Activated CD4-positive, alpha-beta T cell treated with anti-CD3 and anti-CD28 coated beads, Interleukin-2, amount 50 U/mL, for 24 hours (primary cell): ENCODE data around the gene BCAR3.
"Not testable (repeated sequence)": the region's sequence is repeated elsewhere in the genome, so short reads cannot be mapped to it uniquely, and the experiment has no call there.

ENCODE experiments used
- DNase-seq, 2 donors: peaks; one replicate each; pipeline ENCODE4 v3.0.0-alpha.2; 2020; ENCODE audit warnings: low read depth in 1 of 2, low spot score in 1 of 2

Gene BCAR3

DNA sequence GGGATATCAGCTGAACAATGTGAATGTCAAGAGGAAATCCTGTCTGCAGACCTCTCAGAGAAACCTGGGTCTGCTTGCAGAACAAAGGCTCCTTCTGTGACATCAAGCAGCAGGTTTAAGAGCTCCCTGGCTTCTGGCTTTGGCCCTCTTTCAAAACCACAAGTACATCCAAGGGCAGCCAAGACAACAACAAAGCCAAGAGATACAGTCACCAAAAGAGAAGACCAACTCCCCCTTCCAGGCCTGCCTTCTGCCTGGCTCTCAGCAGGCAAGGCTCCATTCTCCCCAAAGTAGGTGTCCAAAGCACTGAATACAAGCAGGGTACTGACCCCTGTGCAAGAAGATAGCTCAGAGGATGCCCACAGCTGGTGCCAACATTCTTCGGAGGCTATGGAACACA is 11.5 kb downstream of the BCAR3 start:
- DNase-seq, result no peak

DNA sequence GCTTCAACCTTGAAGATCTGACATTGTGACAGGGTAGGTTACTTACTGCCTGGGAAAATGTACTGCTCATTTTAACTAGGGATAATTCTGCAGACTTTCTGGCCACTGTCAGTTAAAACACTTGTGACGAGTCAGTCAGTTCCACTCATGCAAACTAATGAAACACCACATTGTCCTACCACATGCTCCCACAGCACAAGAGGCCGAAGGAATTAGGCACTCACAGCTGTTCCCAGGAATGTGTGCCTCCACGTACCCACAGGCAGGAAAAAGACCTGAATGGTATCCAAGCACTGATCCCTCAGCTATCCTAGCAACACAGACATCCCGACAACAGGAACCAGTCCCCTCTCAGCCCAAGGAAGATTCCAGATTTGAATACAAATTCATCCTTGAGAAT is 12.3 kb downstream of the BCAR3 start:
- no peak for DNase-seq

DNA sequence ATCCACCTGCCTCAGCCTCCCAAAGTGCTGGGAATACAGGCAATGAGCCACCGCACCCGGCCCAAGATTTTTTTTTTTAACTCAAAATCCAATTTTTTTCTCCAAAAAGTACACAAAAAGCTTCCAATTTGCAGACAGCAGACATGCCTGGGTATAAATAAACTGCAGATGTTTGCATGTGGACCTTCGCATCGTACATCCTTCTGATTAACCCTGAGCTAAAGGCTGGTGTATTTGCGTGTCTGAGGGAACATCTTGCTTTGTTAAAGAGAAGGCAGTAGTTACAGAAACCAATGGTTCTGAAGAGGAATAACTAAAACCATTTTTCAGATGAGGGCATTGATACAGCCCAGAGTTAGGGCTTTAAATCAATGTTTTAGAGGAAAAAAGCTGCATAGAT is 12.7 kb downstream of the BCAR3 start:
- no peak for DNase-seq

DNA sequence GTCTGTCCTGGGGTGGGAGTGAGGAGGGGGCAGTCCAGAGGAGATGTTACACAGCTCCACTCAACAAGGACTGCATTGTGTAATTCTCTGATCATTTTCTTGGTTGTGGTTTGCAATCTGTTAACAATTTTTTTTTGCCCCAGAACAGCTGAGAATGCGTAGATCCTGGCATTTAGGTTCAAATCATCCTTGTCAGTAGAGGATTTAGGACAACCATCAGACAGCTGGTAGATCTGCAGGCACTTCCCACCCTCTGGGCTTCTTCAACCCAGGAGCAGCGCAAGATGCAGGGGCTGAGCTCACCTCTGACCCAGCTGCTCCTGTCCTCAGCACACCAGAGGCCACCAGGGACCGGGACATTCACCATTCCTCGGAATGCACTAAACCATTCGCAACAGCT is 13.5 kb downstream of the BCAR3 start:
- DNase-seq, result no peak

DNA sequence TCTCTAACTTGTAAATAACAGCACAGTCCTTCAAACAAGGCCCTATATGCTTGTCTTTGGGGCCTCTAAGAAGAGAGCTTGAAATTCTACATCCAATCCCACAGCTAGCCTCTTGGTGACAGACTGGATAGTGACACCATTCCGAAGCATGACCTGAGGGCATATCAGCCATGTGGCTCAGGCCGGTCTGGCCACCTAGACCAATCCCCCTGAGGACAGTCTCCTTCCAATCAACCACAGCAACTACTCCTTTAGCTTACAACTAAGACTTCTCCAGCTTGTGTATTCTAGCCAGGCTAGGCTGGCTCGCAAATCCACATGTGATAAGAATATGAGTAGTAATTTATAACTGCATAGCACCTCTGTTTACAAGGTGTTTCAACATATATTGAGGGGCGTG is 14.0 kb downstream of the BCAR3 start:
- no peak for DNase-seq

DNA sequence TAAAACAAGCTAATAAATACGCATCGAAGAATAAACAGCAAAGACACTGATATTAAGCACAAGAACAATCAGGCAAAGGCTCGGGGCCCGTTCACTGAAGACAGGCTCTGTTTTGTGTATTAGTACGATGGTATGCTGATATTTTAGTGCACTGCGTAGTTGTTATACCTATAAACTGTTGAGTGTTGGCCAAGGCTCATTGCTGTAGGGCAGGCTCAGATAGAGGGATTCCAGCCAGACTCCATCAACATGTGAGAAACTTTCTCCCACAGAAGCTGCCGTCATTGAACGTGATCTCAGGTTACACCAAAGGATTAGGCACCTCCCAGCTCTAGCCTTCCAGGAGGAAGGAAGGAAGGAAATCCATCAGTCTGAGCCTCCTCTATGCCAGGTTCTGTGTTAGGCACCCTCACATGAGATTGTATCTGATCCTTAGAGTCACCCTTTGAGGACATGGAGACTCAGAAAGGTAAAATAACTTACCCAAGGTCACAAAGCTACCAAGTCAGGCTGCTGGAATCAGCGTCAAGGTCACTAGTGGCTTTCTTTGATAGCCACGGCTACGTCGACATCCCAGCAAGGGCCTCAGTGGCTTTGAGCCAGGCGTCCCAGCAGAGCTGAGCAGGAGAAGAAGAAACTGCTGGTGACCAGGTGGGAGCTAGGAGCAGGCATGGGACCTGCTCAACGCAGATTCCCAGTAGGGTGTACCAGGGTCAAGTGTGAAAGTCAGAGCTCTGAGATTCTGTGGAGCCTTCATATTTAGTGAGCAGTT is 14.8 kb downstream of the BCAR3 start:
- no peak for DNase-seq

DNA sequence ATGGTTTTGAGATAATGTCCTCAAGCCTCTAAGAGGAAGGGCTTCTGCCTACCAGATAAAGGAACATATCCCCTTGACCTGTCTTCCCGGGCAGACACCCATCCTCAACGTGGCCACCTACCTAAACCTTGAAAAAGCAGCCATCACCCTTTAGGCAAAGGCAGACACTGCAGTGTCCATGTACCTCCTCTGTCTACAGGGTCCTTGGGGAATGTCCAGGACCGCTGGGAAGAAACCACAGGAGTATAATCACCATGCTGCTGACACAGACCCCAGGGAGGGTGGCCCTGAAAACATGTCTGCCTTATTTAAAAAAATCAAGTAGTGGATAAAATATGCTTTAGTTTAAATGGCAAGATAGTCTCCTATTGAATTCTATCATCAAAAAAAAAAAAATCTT is 16.6 kb downstream of the BCAR3 start:
- no peak for DNase-seq

DNA sequence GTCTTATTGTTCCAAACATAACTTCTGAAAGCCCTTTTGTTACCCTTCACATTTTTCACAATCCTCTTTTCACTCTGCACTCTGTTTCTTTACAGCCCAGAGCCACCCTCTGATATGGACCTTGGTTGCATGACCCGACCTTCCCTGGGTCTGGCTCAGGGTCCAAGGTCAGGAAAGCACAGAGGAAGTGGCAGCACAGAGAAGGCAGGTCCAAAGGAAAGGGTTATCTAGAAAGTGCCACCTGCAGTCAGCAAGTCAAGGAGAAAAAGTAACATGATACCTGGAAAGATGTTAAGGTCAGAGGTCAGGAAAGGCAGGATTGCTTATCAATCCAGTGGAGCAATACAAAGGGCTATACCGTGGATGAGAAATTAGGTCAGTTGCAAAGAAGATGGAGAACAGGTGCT is 18.4 kb downstream of the BCAR3 start:
- no peak for DNase-seq

DNA sequence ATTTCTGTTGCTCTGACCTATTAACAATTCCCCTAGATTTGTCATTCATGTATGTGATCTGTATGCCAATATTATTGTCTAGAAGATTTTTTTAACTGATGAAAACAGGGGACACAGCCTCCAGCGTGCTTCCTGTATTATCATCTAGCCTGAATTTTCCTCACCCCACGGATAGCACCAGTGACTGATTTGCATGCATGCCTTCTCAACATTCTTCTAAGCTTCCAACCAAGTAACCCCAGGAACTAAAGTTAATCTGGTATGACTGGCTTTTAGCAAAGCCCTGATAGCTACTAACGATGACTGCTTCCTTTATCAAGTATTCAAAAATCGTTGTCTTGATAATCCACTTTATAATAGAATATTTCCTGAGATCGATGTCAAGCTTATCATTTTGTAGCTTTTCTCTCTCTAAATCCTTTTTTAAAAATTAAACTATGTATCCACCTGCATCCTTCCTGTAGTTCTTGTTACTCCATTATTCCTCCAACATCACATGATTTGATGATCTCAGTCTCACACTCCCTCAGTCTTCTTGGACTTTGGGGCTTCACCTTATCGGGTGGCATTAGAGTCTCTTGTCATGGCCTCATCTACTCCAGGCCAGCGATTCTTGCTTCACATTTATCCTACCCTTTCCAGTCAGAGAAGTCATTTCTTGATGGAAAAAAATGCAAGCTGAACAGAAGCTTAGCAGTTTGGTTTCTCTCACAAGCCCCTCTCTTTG is 19.0 kb downstream of the BCAR3 start:
- DNase-seq, result no peak

DNA sequence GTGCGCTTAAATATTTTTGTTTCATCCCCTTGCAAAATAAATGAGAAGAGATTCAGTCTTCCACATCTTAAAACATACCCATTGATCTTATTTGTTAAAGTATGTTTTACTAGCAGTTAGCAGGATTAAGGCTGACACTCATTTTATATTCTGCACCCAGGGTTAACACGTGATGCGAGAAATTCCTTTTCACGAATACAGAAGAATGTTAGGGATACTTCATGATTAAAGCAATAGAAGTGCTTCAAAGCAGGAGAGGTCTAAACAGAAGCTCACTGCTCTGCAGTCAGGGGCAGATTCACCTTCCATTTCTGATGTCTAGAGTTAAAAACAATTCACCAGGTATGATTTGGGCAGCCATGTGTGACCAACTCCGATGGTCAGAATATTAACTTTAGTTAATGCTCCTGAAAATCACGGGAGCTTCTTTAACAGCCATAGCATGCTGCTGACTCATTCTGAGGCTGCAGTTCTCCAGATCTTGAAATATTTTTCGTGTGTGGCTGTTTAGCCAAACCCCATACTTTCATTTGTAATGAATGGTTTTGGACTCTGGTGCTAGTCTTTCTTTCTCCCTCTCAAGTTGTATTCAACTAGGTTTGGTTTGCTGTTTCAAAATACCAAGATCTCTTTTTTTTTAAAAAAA is 19.7 kb downstream of the BCAR3 start:
- no peak for DNase-seq

DNA sequence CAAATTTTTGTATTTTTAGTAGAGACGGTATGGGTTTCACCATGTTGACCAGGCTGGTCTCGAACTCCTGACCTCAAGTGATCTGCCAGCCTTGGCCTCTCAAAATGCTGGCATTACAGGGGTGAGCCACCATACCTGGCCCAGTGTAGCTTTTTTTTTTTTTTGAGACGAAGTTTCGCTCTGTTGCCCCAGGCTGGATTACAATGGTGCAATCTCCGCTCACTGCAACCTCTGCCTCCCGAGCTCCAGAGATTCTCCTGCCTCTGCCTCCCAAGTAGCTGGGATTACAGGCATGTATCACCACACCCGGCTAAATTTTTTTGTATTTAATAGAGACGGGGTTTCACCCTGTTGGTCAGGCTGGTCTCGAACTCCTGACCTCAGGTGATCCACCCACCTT is 20.3 kb downstream of the BCAR3 start:
- not testable (repeated sequence) for DNase-seq

DNA sequence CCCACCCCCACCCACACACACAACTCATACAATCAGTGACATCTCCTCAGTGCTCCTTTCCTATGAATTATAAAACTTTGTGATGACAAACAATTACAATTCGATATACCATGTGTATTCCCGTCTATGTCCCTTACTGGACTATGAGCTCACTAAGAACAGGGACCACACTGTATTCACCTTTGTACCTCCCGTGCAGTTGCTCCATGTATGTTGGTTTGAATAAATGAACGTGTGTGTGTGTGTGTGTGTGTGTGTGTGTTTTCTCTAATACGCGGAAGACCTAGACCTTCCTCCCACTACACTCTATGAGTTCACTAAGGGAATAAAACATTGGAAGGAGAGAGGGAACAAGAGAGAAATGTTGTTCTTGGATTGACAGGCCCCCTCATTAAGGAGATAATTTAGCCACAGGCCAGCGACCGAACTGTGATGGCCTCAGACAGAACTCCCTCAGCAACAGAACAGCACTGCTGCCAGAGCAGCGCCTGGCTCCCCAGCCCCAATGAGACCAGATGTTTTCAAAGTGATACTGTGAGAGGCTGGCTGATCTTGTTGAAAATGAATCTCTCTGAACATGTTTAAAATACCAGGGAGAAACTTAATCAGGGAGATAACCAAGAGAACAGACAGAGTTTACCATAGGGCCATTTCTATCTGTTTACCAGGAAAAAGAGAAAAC is 21.7 kb downstream of the BCAR3 start:
- no peak for DNase-seq

DNA sequence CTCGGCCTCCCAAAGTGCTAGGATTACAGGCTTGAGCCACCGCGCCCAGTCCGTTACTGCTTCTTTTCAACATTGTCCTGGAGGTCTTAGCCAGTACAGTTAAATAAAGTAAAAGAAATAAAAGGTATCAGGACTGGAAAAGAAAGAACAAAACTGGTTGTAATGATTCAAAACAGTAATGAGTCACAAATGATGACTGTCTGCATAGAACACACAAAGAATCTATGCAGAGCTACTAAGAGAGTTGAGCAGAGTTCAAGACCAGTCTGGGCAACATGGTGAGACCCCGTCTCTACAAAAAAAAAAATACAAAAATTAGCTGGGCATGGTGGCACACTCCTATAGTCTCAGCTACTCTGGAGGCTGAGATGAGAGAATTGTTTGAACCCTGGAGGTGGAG is 23.4 kb downstream of the BCAR3 start:
- no peak for DNase-seq

DNA sequence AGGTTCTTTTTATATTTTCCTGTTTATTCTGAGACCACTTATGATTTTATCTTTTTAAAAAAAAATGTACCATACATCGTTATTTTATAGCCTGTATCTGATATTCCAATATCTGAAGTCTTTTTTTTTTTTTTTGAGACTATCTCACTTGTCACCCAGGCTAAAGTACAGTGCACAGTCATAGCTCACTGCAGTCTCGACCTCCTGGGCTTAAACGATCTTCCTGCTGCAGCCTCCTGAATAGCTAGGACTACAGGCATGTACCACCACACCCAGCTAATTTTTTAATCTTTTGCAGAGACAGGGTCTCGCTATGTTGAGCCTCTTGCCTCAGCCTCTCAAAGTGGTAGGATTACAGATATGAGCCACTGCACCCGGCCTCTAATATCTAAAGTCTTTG is 25.1 kb downstream of the BCAR3 start:
- DNase-seq, result no peak

DNA sequence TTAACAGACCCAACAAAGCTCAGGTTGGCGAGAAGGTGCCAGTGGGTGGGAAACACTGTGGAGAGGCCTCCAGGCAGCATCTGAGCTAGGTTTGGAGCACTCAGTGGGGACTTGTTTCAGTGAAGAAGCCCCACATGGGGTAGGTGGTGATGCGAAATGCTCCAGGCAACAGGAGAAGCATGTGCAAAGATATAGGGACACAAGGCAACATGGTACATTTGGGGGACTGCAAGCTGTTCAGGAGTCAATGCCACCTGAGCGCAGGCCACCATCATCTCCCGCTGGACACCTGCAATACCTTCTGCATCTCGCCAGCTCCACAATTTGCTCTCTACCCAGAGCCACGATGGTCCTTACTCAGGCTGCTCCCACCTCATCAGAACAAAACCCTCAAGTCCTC is 28.0 kb downstream of the BCAR3 start:
- DNase-seq, result no peak

DNA sequence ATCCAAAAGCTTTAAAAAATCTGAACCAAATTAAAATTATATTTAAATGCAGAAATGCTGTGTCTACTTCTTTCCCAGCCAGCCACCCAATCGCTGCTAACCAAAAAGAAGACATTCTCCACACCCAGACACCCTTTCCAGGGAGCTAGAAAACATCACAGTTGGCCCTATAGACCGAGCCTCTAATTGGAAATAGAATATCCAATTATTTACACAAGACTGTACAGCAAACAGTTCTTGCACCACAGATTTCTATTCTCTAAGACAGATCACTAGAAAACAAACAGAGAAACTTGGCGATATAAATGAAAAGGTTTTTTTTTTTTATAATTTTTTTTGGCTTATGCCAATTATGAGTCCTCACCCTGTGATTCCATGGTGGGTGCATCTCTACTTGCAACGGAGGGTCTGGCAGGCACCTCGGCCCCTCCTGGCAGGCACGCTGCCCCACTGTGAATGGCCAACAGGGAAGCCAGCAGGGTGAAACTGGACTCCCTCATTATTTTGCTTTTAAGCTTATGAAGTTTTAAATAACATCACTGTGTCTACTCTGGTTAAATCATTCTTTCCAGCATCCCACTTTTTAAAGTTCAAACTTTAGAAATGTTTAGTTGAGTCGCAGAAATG is 29.2 kb downstream of the BCAR3 start:
- no peak for DNase-seq

DNA sequence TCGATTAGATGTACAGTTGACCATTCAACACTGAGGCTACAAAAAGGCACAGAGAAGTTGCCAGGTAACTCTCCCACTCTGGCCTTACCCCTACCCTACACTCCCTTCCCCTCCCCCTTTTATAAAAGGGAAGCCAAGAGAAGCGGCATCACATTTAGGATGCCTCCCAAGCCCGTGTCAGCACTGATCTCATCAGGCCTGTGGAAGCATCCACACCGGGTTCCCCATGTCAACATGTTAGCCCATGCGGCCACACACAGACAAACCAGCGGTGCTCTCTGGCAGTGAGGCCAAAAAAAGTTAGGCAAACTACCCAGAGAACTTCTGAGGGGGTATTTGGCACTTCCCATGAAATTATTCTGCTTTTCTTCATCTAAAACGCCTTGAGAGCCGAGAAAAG is 29.9 kb downstream of the BCAR3 start:
- DNase-seq, result no peak

DNA sequence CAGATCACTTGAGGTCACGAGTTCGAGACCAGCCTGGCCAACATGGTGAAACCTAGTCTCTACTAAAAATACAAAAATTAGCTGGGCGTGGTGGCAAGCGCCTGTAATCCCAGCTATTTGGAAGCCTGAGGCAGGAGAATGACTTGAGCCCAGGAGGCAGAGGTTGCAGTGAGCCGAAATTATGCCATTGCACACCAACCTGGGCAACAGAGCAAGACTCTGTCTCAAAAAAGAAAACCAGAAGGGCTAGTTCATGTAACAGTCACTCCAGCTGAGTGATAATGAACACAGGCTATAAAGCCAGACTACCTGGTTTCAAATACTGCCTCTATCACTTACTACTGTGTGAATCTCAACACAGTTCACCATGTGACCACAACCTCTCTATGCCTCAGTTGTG is 31.5 kb downstream of the BCAR3 start:
- DNase-seq, result not testable (repeated sequence)

DNA sequence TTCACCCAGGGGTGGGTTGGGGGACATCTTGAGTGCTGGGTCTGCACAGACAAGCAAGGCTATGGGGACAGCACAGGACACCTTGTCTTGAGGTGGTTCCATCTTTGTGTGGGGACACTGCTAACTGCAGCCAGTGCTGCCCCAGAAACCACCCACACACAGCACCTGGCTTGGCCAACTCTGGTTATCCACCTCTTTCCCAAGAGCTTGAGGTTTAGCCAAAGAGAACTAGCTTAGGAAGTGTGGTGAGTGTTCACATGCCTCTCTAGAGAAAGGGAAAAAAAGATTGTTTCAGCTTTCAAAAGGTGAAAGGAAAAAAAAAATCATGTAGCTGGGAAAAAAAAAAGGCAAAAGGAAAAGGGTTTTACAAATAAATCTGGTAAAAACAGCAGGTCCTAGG is 32.4 kb downstream of the BCAR3 start:
- DNase-seq, result no peak

DNA sequence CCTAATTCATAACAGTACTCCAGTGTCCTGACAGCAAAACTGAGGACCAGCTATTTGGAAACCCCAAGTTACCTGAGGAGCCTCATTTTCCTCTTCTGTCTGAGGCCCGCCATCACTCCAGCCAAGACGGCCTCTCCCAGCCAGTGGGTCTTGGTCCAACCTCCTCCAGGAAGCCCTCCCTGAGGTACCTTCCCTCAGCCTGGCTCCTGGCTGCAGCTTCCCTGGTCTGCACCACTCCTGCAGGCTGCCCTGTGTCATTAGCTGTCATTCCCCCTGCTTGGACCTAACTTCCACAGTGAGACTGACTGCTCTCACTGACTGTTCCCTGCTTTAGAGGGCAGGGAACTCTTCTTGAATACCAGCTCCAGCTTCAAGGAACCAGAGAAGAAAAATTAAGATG is 33.0 kb downstream of the BCAR3 start:
- DNase-seq, result no peak

DNA sequence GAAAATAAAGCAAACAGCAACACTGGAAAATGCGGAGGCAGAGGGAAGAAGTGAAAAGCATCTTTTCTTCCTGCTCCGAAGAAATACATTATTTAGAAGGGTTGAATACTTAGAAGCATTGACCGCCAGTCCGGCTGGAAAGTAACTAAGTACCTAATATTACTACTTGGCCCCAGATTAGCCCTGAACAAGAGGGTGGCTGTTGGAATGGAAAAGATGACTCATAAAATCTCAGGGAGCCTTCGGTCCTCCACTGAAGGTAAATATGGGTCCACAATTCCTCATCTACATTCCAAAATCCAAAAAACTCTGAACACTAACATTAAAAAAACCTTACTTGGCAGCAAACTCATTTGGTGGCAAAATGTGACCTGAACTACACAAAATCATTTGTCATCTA is 40.1 kb downstream of the BCAR3 start:
- DNase-seq, result no peak
